ENCODE results near the gene COA3. TPM values are rescaled to one million over a fixed set of nuclear protein-coding genes. Genes with fewer than 3 reads are reported as not detected.

Gene COA3
- total and polyA plus RNA-seq, 2 donors (not counting 1 experiment from before 2014, with no cell fraction given) = 18.5 to 32.1 TPM

DNA sequence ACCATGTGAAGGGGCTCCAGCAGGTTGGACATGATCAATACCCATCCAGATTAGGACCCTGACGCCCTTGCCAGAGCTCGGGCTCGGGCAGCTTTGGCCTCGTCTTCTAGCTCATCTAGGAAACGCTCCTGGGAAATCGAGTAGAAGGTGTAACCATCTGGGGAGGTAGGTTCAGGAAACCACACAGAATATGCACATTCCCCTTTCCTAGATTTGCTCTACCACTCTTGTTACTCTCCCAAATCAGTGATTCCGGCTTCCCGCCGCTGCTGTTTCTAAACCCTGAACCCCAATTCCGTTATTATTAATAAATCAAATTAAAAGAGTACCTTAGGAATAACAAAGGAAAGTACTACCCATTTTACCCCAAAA, 507 bp downstream of the COA3 start:
- ATAC-seq (ENCODE audit: low read depth) (no peak), DNase-seq (no peak)
- Histone ChIP-seq H3K9me3 (ENCODE audit: control extremely low read depth in 1 of 3, control insufficient read depth in 2 of 3, insufficient read depth in 1 of 3, low read length in 2 of 3) (peaks cover 0 to 3% (median 0%) of the 10 kb centered on the region in 3 donors), H3K4me2 (replicated peaks; ENCODE audit: low read depth, low read length, poor library complexity, severe bottlenecking) (peak overlapping the region; percentile 81), H4K20me1 (ENCODE audit: control insufficient read depth, insufficient read depth, low read length, poor library complexity, severe bottlenecking) (no peaks in the 10 kb centered on the region), H3K27ac (ENCODE audit: low read length in 2 of 2) (peak overlapping the region; percentile 4 to 69), H3K36me3 (replicated peaks in 1 of 2; ENCODE audit: control extremely low read depth in 1 of 2, control insufficient read depth in 1 of 2, extremely low read depth in 1 of 2, insufficient read depth in 2 of 2, low read length in 1 of 2) (peaks cover 0 to 2% of the 10 kb centered on the region in 2 experiments), H3K4me3 (ENCODE audit: control extremely low read depth in 1 of 5, extremely low read depth in 1 of 5, insufficient read depth in 1 of 5, low read depth in 2 of 5, low read length in 4 of 5) (peak overlapping the region; percentile 59 to 90 (median 76)), H2AFZ (ENCODE audit: insufficient read depth, low read depth, low read length, poor library complexity, severe bottlenecking) (peak overlapping the region; percentile 92), H3K9ac (ENCODE audit: low read length) (peak overlapping the region; percentile 87), H3K79me2 (ENCODE audit: control insufficient read depth, insufficient read depth, low read length) (peaks cover 23% of the 10 kb centered on the region), H3K4me1 (ENCODE audit: control insufficient read depth in 2 of 2, insufficient read depth in 2 of 2, low read length in 2 of 2) (peaks cover 14 to 21% of the 10 kb centered on the region in 2 donors), H3K27me3 (replicated peaks in 1 of 4; ENCODE audit: control extremely low read depth in 1 of 4, control insufficient read depth in 3 of 4, insufficient read depth in 4 of 4, low read length in 3 of 4) (no peaks in the 10 kb centered on the region)
- peaks cover 27% of the 10 kb centered on the region for H3K4me1 Mint-ChIP-seq
- peak overlapping the region; percentile 83 for H3K27ac Mint-ChIP-seq
- H3K27me3 Mint-ChIP-seq = peaks cover 5% of the 10 kb centered on the region
- H3K4me3 Mint-ChIP-seq = peak overlapping the region; percentile 96
- H3K9me3 Mint-ChIP-seq (ENCODE audit: insufficient read depth) = no peaks in the 10 kb centered on the region
- 80% methylated on average over 1 of the region's 10 CpGs for whole genome bisulfite sequencing (ENCODE audit: insufficient coverage)
- ChIA-PET POLR2A (interaction anchor here (1.2 to 2.1 kb wide), 2 partner anchors 25 to 26 kb away, joined by 5 to 9 read pairs; partner anchors contain the start of genes BECN1 and VPS25), CTCF (interaction anchor here (0.5 to 1.3 kb wide), 5 partner anchors 22 to 220 kb away, joined by 3 to 4 read pairs (median 3); partner anchors contain the start of gene BECN1)
- intact Hi-C loops (cut with micrococcal nuclease) = loop anchor here (1.0 kb wide), 3 partner anchors 25 to 53 kb away; partner anchors contain the start of genes BECN1, EZH1 and VPS25
- TF ChIP-seq, protein P1, sequence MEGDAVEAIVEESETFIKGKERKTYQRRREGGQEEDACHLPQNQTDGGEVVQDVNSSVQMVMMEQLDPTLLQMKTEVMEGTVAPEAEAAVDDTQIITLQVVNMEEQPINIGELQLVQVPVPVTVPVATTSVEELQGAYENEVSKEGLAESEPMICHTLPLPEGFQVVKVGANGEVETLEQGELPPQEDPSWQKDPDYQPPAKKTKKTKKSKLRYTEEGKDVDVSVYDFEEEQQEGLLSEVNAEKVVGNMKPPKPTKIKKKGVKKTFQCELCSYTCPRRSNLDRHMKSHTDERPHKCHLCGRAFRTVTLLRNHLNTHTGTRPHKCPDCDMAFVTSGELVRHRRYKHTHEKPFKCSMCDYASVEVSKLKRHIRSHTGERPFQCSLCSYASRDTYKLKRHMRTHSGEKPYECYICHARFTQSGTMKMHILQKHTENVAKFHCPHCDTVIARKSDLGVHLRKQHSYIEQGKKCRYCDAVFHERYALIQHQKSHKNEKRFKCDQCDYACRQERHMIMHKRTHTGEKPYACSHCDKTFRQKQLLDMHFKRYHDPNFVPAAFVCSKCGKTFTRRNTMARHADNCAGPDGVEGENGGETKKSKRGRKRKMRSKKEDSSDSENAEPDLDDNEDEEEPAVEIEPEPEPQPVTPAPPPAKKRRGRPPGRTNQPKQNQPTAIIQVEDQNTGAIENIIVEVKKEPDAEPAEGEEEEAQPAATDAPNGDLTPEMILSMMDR (IDR thresholded peaks at IDR 0.05) = no peak
- TF ChIP-seq EZH2 (IDR thresholded peaks at IDR 0.05; ENCODE audit: borderline replicate concordance, insufficient read depth, low read depth, low read length, poor library complexity, severe bottlenecking) = no peak
